ENCODE measurements around the gene PGF.

GRCh38 chr14:74898694-74899093 is 56.7 kb downstream of the PGF start:
- TF ChIP-seq POLR2A (IDR thresholded peaks at IDR 0.05) (no peak), CTCF (IDR thresholded peaks at IDR 0.05) (no peak), POLR2AphosphoS5 (IDR thresholded peaks at IDR 0.05) (no peak)
